ENCODE data around the gene TWF2.

DNA sequence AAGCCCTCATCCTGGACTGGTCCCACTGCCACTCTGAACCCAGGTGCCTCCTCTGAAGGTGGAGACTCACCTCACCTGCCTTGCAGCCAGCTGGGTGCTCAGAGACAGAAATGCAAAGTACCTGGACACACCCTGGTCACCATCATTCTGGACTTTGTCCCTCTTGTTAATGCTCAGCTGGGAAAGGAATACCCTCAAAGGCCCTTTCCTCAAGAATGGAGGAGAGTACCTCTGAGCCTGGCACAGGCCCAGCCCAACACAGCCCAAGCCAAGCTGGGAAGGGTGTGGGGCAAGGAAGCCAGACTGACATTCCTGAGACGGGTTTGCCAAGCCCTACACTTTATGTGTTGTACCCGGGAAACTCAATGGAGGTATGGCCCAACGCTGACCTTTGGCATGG is 42.0 kb downstream of the TWF2 start:
- TF ChIP-seq RAD21 (IDR thresholded peaks at IDR 0.05; ENCODE audit: insufficient read depth, low read depth, low read length) (no peak), SIX5 (IDR thresholded peaks at IDR 0.05; ENCODE audit: low read depth, low read length, severe bottlenecking) (no peak), CEBPB (IDR thresholded peaks at IDR 0.05; ENCODE audit: borderline replicate concordance in 1 of 2, low read depth in 2 of 2, low read length in 2 of 2) (no peak), CHD4 (IDR thresholded peaks at IDR 0.05) (no peak), NFIC (IDR thresholded peaks at IDR 0.05; ENCODE audit: low read depth, low read length) (no peak), POLR2AphosphoS5 (IDR thresholded peaks at IDR 0.05; ENCODE audit: low read length) (no peak), TCF12 (IDR thresholded peaks at IDR 0.05; ENCODE audit: low read depth, low read length) (no peak), POU2F2 (IDR thresholded peaks at IDR 0.05; ENCODE audit: borderline replicate concordance, low read depth, low read length) (no peak), ZZZ3 (IDR thresholded peaks at IDR 0.05; ENCODE audit: control insufficient read depth, insufficient read length, low read depth) (no peak), RFX5 (IDR thresholded peaks at IDR 0.05; ENCODE audit: low read depth, low read length) (no peak), TAF1 (IDR thresholded peaks at IDR 0.05; ENCODE audit: borderline replicate concordance, low read depth, low read length) (no peak)
- TF ChIP-seq, protein P1, sequence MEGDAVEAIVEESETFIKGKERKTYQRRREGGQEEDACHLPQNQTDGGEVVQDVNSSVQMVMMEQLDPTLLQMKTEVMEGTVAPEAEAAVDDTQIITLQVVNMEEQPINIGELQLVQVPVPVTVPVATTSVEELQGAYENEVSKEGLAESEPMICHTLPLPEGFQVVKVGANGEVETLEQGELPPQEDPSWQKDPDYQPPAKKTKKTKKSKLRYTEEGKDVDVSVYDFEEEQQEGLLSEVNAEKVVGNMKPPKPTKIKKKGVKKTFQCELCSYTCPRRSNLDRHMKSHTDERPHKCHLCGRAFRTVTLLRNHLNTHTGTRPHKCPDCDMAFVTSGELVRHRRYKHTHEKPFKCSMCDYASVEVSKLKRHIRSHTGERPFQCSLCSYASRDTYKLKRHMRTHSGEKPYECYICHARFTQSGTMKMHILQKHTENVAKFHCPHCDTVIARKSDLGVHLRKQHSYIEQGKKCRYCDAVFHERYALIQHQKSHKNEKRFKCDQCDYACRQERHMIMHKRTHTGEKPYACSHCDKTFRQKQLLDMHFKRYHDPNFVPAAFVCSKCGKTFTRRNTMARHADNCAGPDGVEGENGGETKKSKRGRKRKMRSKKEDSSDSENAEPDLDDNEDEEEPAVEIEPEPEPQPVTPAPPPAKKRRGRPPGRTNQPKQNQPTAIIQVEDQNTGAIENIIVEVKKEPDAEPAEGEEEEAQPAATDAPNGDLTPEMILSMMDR (IDR thresholded peaks at IDR 0.05 in 2 of 3, conservative IDR thresholded peaks at IDR 0.05 in 1 of 3; ENCODE audit: control insufficient read depth in 2 of 3, extremely low read depth in 1 of 3, insufficient read depth in 1 of 3, low read depth in 3 of 3, low read length in 3 of 3) = no peak
- TF ChIP-seq, protein P2, sequence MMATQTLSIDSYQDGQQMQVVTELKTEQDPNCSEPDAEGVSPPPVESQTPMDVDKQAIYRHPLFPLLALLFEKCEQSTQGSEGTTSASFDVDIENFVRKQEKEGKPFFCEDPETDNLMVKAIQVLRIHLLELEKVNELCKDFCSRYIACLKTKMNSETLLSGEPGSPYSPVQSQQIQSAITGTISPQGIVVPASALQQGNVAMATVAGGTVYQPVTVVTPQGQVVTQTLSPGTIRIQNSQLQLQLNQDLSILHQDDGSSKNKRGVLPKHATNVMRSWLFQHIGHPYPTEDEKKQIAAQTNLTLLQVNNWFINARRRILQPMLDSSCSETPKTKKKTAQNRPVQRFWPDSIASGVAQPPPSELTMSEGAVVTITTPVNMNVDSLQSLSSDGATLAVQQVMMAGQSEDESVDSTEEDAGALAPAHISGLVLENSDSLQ (IDR thresholded peaks at IDR 0.05) = no peak

Measured in GM12878 (cell line).